Endothelial cell (in vitro differentiated cells): Measurements from ENCODE around the gene PKLR. TPM values are rescaled to one million over a fixed set of nuclear protein-coding genes. Genes with fewer than 3 reads are reported as not detected.
"Not testable (repeated sequence)": the region's sequence is repeated elsewhere in the genome, so short reads cannot be mapped to it uniquely, and the experiment has no call there.

Experiments used
- DNase-seq: peaks from one replicate; pipeline ENCODE4 v3.0.0; 2021; ENCODE audit warnings: low spot score
- H3K27ac Mint-ChIP-seq: one replicate; pipeline ENCODE4 v1.8.0; 2021; ENCODE audit warnings: mixed read lengths, inconsistent platforms; ENCODE audit not compliant: unreplicated experiment
- H3K27me3 Mint-ChIP-seq: one replicate; pipeline ENCODE4 v1.8.0; 2021; ENCODE audit warnings: mild to moderate bottlenecking, moderate library complexity, mixed read lengths, inconsistent platforms; ENCODE audit not compliant: unreplicated experiment
- H3K36me3 Mint-ChIP-seq: one replicate; pipeline ENCODE4 v1.8.0; 2021; ENCODE audit warnings: mild to moderate bottlenecking, low read depth, mixed read lengths, inconsistent platforms; ENCODE audit not compliant: unreplicated experiment
- H3K4me1 Mint-ChIP-seq: one replicate; pipeline ENCODE4 v1.8.0; 2021; ENCODE audit warnings: mild to moderate bottlenecking, mixed read lengths, inconsistent platforms; ENCODE audit not compliant: unreplicated experiment
- H3K4me3 Mint-ChIP-seq: one replicate; pipeline ENCODE4 v1.8.0; 2021; ENCODE audit warnings: mild to moderate bottlenecking, mixed read lengths, inconsistent platforms; ENCODE audit not compliant: unreplicated experiment
- H3K9me3 Mint-ChIP-seq: one replicate; pipeline ENCODE4 v1.8.0; 2021; ENCODE audit warnings: mixed read lengths, inconsistent platforms; ENCODE audit not compliant: unreplicated experiment
- CTCF ChIP-seq: fragments of 200-600 bp; sonication (generic); IDR thresholded peaks from one replicate; pipeline ENCODE4 v1.5.0; 2021; ENCODE audit warnings: antibody characterized with exemption; ENCODE audit not compliant: unreplicated experiment
- total RNA-seq: library from RNA; stranded (reverse); fragmentation: NEBNext Ultra II Directional; extraction: Animal tissue kit (Norgen Biotek cat#: 25700); gene quantifications from one replicate; pipeline ENCODE4 v1.2.1, GENCODE V29; 2021; ENCODE audit not compliant: unreplicated experiment

The PKLR gene
- total RNA-seq, 1 donor from 2014 or later, result not detected

GRCh38 chr1:155250246-155250632, 51.0 kb downstream of the PKLR start:
- peaks cover 15% of the 10 kb centered on the region for H3K36me3 Mint-ChIP-seq
- H3K4me1 Mint-ChIP-seq, result peaks cover 25% of the 10 kb centered on the region
- no peaks in the 10 kb centered on the region for H3K9me3 Mint-ChIP-seq
- no peak for TF ChIP-seq CTCF
- peaks cover 16% of the 10 kb centered on the region for H3K27me3 Mint-ChIP-seq
- DNase-seq, result no peak
- no peak overlapping the region for H3K4me3 Mint-ChIP-seq
- no peak overlapping the region for H3K27ac Mint-ChIP-seq

- peaks cover 15% of the 10 kb centered on the region for H3K36me3 Mint-ChIP-seq
- H3K4me3 Mint-ChIP-seq, result no peak overlapping the region
- H3K27me3 Mint-ChIP-seq, result peaks cover 10% of the 10 kb centered on the region
- peaks cover 20% of the 10 kb centered on the region for H3K4me1 Mint-ChIP-seq
- no peak overlapping the region for H3K27ac Mint-ChIP-seq
- H3K9me3 Mint-ChIP-seq, result no peaks in the 10 kb centered on the region
- DNase-seq, result no peak
- no peak for TF ChIP-seq CTCF
Observed at GRCh38 chr1:155247667-155248553, 53.3 kb downstream of the PKLR start.

GRCh38 chr1:155246796-155247195, 54.4 kb downstream of the PKLR start:
- not testable (repeated sequence) for DNase-seq, H3K27ac Mint-ChIP-seq, H3K9me3 Mint-ChIP-seq
- peaks cover 20% of the 10 kb centered on the region for H3K4me1 Mint-ChIP-seq
- peaks cover 15% of the 10 kb centered on the region for H3K36me3 Mint-ChIP-seq
- peaks cover 12% of the 10 kb centered on the region for H3K27me3 Mint-ChIP-seq
- peak overlapping the region; percentile 56 for H3K4me3 Mint-ChIP-seq

- Mint-ChIP-seq H3K36me3 (peaks cover 15% of the 10 kb centered on the region), H3K4me3 (peak overlapping the region; percentile 92), H3K4me1 (peaks cover 27% of the 10 kb centered on the region), H3K9me3 (no peaks in the 10 kb centered on the region), H3K27me3 (peaks cover 19% of the 10 kb centered on the region), H3K27ac (peak overlapping the region; percentile 86)
- no peak for TF ChIP-seq CTCF
- no peak for DNase-seq
Observed at GRCh38 chr1:155245163-155245524, 56.1 kb downstream of the PKLR start.

GRCh38 chr1:155244368-155245162, 56.7 kb downstream of the PKLR start:
- peaks cover 15% of the 10 kb centered on the region for H3K36me3 Mint-ChIP-seq
- H3K4me3 Mint-ChIP-seq, result peak overlapping the region; percentile 92
- H3K9me3 Mint-ChIP-seq, result no peaks in the 10 kb centered on the region
- peak; percentile 95 for DNase-seq
- TF ChIP-seq CTCF, result peak; percentile 29
- peaks cover 19% of the 10 kb centered on the region for H3K27me3 Mint-ChIP-seq
- H3K4me1 Mint-ChIP-seq, result peaks cover 27% of the 10 kb centered on the region
- H3K27ac Mint-ChIP-seq, result peak overlapping the region; percentile 90
